ENCODE data around the gene ARMH4.

ARMH4 gene

GRCh38 chr14:58167891-58168290, 15.9 kb upstream of the ARMH4 start:
- no peak overlapping the region for H3K4me3 ChIP-seq (ENCODE audit: insufficient read depth in 1 of 2, low read depth in 1 of 2, low read length in 2 of 2)
- H4K8ac ChIP-seq (ENCODE audit: low read length) = no peak overlapping the region
- WGBS = 88% methylated on average over 5 of the region's 5 CpGs
- H2AFZ ChIP-seq (ENCODE audit: low read depth, low read length) = no peak overlapping the region
- H3K9me3 ChIP-seq (ENCODE audit: control insufficient read depth, low read length) = no peaks in the 10 kb centered on the region
- H3K4me2 ChIP-seq (ENCODE audit: low read length, poor library complexity, severe bottlenecking) = no peak overlapping the region
- no peak overlapping the region for H2BK5ac ChIP-seq (ENCODE audit: low read depth, low read length, poor library complexity, severe bottlenecking)
- H2BK120ac ChIP-seq (ENCODE audit: low read depth, low read length) = no peak overlapping the region
- no peaks in the 10 kb centered on the region for H3K36me3 ChIP-seq (ENCODE audit: control insufficient read depth in 1 of 2, insufficient read depth in 2 of 2, low read depth in 1 of 2, low read length in 2 of 2)
- H3K4ac ChIP-seq (ENCODE audit: low read depth in 1 of 2, low read length in 2 of 2) = no peak overlapping the region
- H3K18ac ChIP-seq (ENCODE audit: low read depth in 1 of 2, low read length in 2 of 2) = no peak overlapping the region
- H2BK15ac ChIP-seq (ENCODE audit: low read depth, poor library complexity, severe bottlenecking) = no peak overlapping the region
- H3K4me1 ChIP-seq (ENCODE audit: control insufficient read depth, insufficient read depth, low read depth, low read length) = peaks cover 7% of the 10 kb centered on the region
- H2BK12ac ChIP-seq (ENCODE audit: low read length in 2 of 2) = no peak overlapping the region
- H4K91ac ChIP-seq (ENCODE audit: low read length) = no peak overlapping the region
- H3K79me1 ChIP-seq (replicated peaks; ENCODE audit: low read length, poor library complexity, severe bottlenecking) = no peaks in the 10 kb centered on the region
- H3K14ac ChIP-seq (ENCODE audit: low read length in 2 of 2) = no peak overlapping the region
- no peak overlapping the region for H3K27ac ChIP-seq (ENCODE audit: low read length, poor library complexity, severe bottlenecking)
- H3K23ac ChIP-seq (ENCODE audit: low read length in 2 of 2) = no peak overlapping the region
- no peak for DNase-seq
- no peak overlapping the region for H2AK5ac ChIP-seq (ENCODE audit: low read length, severe bottlenecking)
- H3K9ac ChIP-seq (ENCODE audit: low read length) = no peak overlapping the region
- no peaks in the 10 kb centered on the region for H3K27me3 ChIP-seq (ENCODE audit: control insufficient read depth in 1 of 2, insufficient read depth in 1 of 2, low read length in 2 of 2)

DNA sequence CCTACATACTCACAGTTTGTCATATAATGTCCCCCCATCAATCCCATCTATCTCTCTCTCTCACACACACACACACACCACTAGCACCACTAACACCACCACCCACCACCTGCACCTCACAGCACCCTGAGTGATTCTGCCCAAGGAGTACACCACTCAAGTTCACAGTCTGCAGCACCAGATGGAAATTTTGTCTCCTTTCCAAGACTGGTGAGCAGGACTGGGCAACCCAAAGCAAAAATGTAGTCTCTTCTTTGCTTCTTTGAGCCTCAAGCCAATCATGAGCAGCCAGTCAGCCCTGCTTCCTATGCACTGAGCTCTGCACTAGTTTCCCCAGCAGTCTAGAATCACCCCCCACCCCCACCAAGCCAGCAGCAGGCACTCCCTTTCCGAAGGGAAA, 15.0 kb upstream of the ARMH4 start:
- Histone ChIP-seq H3K9me3 (ENCODE audit: control insufficient read depth, low read length) (no peaks in the 10 kb centered on the region), H3K14ac (ENCODE audit: low read length in 2 of 2) (no peak overlapping the region), H2BK5ac (ENCODE audit: low read depth, low read length, poor library complexity, severe bottlenecking) (no peak overlapping the region), H2BK15ac (ENCODE audit: low read depth, poor library complexity, severe bottlenecking) (no peak overlapping the region), H3K4me3 (ENCODE audit: insufficient read depth in 1 of 2, low read depth in 1 of 2, low read length in 2 of 2) (no peak overlapping the region), H3K18ac (ENCODE audit: low read depth in 1 of 2, low read length in 2 of 2) (no peak overlapping the region), H3K4me2 (ENCODE audit: low read length, poor library complexity, severe bottlenecking) (no peak overlapping the region), H3K27me3 (ENCODE audit: control insufficient read depth in 1 of 2, insufficient read depth in 1 of 2, low read length in 2 of 2) (no peaks in the 10 kb centered on the region), H3K23ac (ENCODE audit: low read length in 2 of 2) (no peak overlapping the region), H3K9ac (ENCODE audit: low read length) (peak overlapping the region; percentile 73), H2BK120ac (ENCODE audit: low read depth, low read length) (no peak overlapping the region), H4K8ac (ENCODE audit: low read length) (no peak overlapping the region), H2AFZ (ENCODE audit: low read depth, low read length) (no peak overlapping the region), H2BK12ac (ENCODE audit: low read length in 2 of 2) (peak overlapping the region in 1 of 2 experiments; percentile 15), H3K36me3 (ENCODE audit: control insufficient read depth in 1 of 2, insufficient read depth in 2 of 2, low read depth in 1 of 2, low read length in 2 of 2) (no peaks in the 10 kb centered on the region), H2AK5ac (ENCODE audit: low read length, severe bottlenecking) (no peak overlapping the region), H3K27ac (ENCODE audit: low read length, poor library complexity, severe bottlenecking) (no peak overlapping the region), H3K79me1 (replicated peaks; ENCODE audit: low read length, poor library complexity, severe bottlenecking) (no peaks in the 10 kb centered on the region), H3K4me1 (ENCODE audit: control insufficient read depth, insufficient read depth, low read depth, low read length) (peaks cover 7% of the 10 kb centered on the region), H4K91ac (ENCODE audit: low read length) (no peak overlapping the region), H3K4ac (ENCODE audit: low read depth in 1 of 2, low read length in 2 of 2) (no peak overlapping the region)
- no peak for DNase-seq
- WGBS = 19% methylated on average over 1 of the region's 1 CpG

GRCh38 chr14:58166005-58166983, 14.3 kb upstream of the ARMH4 start:
- DNase-seq = peak; percentile 73
- H3K79me1 ChIP-seq (replicated peaks; ENCODE audit: low read length, poor library complexity, severe bottlenecking) = no peaks in the 10 kb centered on the region
- peak overlapping the region; percentile 79 for H2AK5ac ChIP-seq (ENCODE audit: low read length, severe bottlenecking)

GRCh38 chr14:58160561-58160960, 8.5 kb upstream of the ARMH4 start:
- Histone ChIP-seq H2AFZ (ENCODE audit: low read depth, low read length) (no peak overlapping the region), H3K4me1 (ENCODE audit: control insufficient read depth, insufficient read depth, low read depth, low read length) (no peaks in the 10 kb centered on the region), H2AK5ac (ENCODE audit: low read length, severe bottlenecking) (no peak overlapping the region), H2BK120ac (ENCODE audit: low read depth, low read length) (no peak overlapping the region), H3K9me3 (ENCODE audit: control insufficient read depth, low read length) (no peaks in the 10 kb centered on the region), H3K79me1 (replicated peaks; ENCODE audit: low read length, poor library complexity, severe bottlenecking) (no peaks in the 10 kb centered on the region), H3K23ac (ENCODE audit: low read length in 2 of 2) (no peak overlapping the region), H3K36me3 (ENCODE audit: control insufficient read depth in 1 of 2, insufficient read depth in 2 of 2, low read depth in 1 of 2, low read length in 2 of 2) (no peaks in the 10 kb centered on the region), H3K4me2 (ENCODE audit: low read length, poor library complexity, severe bottlenecking) (no peak overlapping the region), H3K18ac (ENCODE audit: low read depth in 1 of 2, low read length in 2 of 2) (no peak overlapping the region), H3K14ac (ENCODE audit: low read length in 2 of 2) (no peak overlapping the region), H2BK15ac (ENCODE audit: low read depth, poor library complexity, severe bottlenecking) (no peak overlapping the region), H3K27ac (ENCODE audit: low read length, poor library complexity, severe bottlenecking) (no peak overlapping the region), H3K4me3 (ENCODE audit: insufficient read depth in 1 of 2, low read depth in 1 of 2, low read length in 2 of 2) (no peak overlapping the region), H2BK12ac (ENCODE audit: low read length in 2 of 2) (no peak overlapping the region), H3K27me3 (ENCODE audit: control insufficient read depth in 1 of 2, insufficient read depth in 1 of 2, low read length in 2 of 2) (no peaks in the 10 kb centered on the region), H3K4ac (ENCODE audit: low read depth in 1 of 2, low read length in 2 of 2) (no peak overlapping the region), H3K9ac (ENCODE audit: low read length) (no peak overlapping the region), H2BK5ac (ENCODE audit: low read depth, low read length, poor library complexity, severe bottlenecking) (no peak overlapping the region), H4K8ac (ENCODE audit: low read length) (no peak overlapping the region), H4K91ac (ENCODE audit: low read length) (no peak overlapping the region)
- DNase-seq = no peak

More at GRCh38 chr14:58166005-58166983, 14.3 kb upstream of the ARMH4 start:
- no peak overlapping the region for H2BK5ac ChIP-seq (ENCODE audit: low read depth, low read length, poor library complexity, severe bottlenecking)
- H3K9me3 ChIP-seq (ENCODE audit: control insufficient read depth, low read length) = no peaks in the 10 kb centered on the region
- H3K4ac ChIP-seq (ENCODE audit: low read depth in 1 of 2, low read length in 2 of 2) = no peak overlapping the region
- no peaks in the 10 kb centered on the region for H3K27me3 ChIP-seq (ENCODE audit: control insufficient read depth in 1 of 2, insufficient read depth in 1 of 2, low read length in 2 of 2)
- no peak overlapping the region for H2AFZ ChIP-seq (ENCODE audit: low read depth, low read length)
- peaks cover 7% of the 10 kb centered on the region for H3K4me1 ChIP-seq (ENCODE audit: control insufficient read depth, insufficient read depth, low read depth, low read length)
- no peak overlapping the region for H2BK120ac ChIP-seq (ENCODE audit: low read depth, low read length)
- no peak overlapping the region for H3K14ac ChIP-seq (ENCODE audit: low read length in 2 of 2)
- no peak overlapping the region for H4K8ac ChIP-seq (ENCODE audit: low read length)
- H2BK12ac ChIP-seq (ENCODE audit: low read length in 2 of 2) = no peak overlapping the region
- H3K23ac ChIP-seq (ENCODE audit: low read length in 2 of 2) = no peak overlapping the region
- H4K91ac ChIP-seq (ENCODE audit: low read length) = no peak overlapping the region
- WGBS = 25% methylated on average over 8 of the region's 10 CpGs
- H3K9ac ChIP-seq (ENCODE audit: low read length) = peak overlapping the region; percentile 73
- no peak overlapping the region for H2BK15ac ChIP-seq (ENCODE audit: low read depth, poor library complexity, severe bottlenecking)
- peak overlapping the region; percentile 61 for H3K27ac ChIP-seq (ENCODE audit: low read length, poor library complexity, severe bottlenecking)
- H3K18ac ChIP-seq (ENCODE audit: low read depth in 1 of 2, low read length in 2 of 2) = no peak overlapping the region
- no peaks in the 10 kb centered on the region for H3K36me3 ChIP-seq (ENCODE audit: control insufficient read depth in 1 of 2, insufficient read depth in 2 of 2, low read depth in 1 of 2, low read length in 2 of 2)
- no peak overlapping the region for H3K4me2 ChIP-seq (ENCODE audit: low read length, poor library complexity, severe bottlenecking)
- H3K4me3 ChIP-seq (ENCODE audit: insufficient read depth in 1 of 2, low read depth in 1 of 2, low read length in 2 of 2) = no peak overlapping the region
